Activated naive CD8-positive, alpha-beta T cell treated with anti-CD3 and anti-CD28 coated beads, Interleukin-2, amount 50 U/mL, for 24 hours (primary cell): ENCODE results near the gene ADAMTS16.

ENCODE experiments used
- ATAC-seq: fragments of 150-1000 bp; cut with Tn5 transposase; one replicate; pipeline ENCODE4 v1.10.0; 2021
- DNase-seq: peaks from one replicate; pipeline ENCODE4 v3.0.0; 2021
- H3K27ac Mint-ChIP-seq: one replicate; pipeline ENCODE4 v1.8.0; 2021; ENCODE audit warnings: mild to moderate bottlenecking, mixed read lengths
- H3K27me3 Mint-ChIP-seq: one replicate; pipeline ENCODE4 v1.8.0; 2021; ENCODE audit warnings: mixed read lengths
- H3K36me3 Mint-ChIP-seq: one replicate; pipeline ENCODE4 v1.8.0; 2021; ENCODE audit warnings: low read depth, mixed read lengths
- H3K4me1 Mint-ChIP-seq: one replicate; pipeline ENCODE4 v1.8.0; 2021; ENCODE audit warnings: mixed read lengths
- H3K4me3 Mint-ChIP-seq: one replicate; pipeline ENCODE4 v1.8.0; 2021; ENCODE audit warnings: mild to moderate bottlenecking, moderate library complexity, mixed read lengths
- H3K9me3 Mint-ChIP-seq: one replicate; pipeline ENCODE4 v1.8.0; 2021; ENCODE audit warnings: mixed read lengths

Gene ADAMTS16

DNA sequence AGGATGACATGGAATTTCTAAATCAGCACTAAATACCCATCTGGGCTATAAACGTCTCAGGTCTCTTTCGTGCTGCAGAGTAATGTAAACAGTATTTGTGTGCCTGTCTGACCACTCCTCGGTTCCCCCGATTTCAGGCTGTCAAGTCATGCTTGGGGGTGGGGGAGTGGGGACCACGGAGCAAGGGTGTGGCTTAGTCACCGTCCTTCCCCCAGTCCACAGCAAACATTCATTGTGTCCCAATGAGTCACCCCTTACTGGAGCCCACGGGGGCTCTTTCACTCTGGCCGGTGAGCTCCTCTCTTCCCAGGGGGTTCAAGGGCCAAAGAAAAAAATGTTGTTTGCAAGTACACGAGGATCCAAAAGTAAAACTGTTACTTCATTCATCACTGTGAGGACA, 210.0 kb downstream of the ADAMTS16 start:
- DNase-seq (no peak), ATAC-seq (no peak)
- no peak overlapping the region for H3K27ac Mint-ChIP-seq
- H3K36me3 Mint-ChIP-seq: no peaks in the 10 kb centered on the region
- no peak overlapping the region for H3K4me3 Mint-ChIP-seq
- H3K27me3 Mint-ChIP-seq: peaks cover 2% of the 10 kb centered on the region
- H3K4me1 Mint-ChIP-seq: no peaks in the 10 kb centered on the region
- H3K9me3 Mint-ChIP-seq: no peaks in the 10 kb centered on the region

DNA sequence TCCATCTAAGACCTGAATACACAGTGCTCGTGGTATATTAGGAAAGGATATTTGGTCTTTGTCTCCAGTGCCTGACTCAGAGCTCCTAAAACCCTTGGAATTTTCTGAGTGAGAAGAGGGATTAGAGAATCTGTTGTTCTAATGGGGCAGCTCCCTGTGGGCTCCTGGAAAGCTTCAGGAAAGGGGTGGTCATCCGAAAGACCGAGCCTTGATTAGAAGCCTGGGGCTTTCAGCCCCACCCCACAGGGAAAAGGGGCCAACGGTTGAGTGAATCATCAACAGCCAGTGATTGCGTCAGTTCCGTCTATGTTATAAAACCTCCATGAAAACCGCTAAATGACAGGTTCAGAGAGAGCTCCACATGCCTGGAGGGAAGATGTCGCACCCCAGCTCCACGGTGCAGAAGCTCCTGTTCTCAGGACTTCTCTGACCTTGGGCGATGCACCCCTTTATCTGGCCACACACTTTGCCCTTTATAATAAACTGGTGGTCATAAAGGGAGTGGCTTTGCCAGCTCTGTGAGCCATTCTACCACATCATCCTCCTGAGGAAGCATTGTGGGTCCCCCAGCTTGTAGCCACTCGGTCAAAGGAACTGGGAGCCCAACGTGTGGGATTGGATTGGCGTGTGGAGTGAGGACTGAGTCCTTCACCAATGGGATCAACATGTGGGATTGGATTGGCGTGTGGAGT, 211.3 kb downstream of the ADAMTS16 start:
- H3K9me3 Mint-ChIP-seq: no peaks in the 10 kb centered on the region
- H3K4me3 Mint-ChIP-seq: no peak overlapping the region
- H3K27ac Mint-ChIP-seq: no peak overlapping the region
- H3K4me1 Mint-ChIP-seq: no peaks in the 10 kb centered on the region
- H3K36me3 Mint-ChIP-seq: no peaks in the 10 kb centered on the region
- no peak for ATAC-seq
- peaks cover 2% of the 10 kb centered on the region for H3K27me3 Mint-ChIP-seq
- DNase-seq: no peak

DNA sequence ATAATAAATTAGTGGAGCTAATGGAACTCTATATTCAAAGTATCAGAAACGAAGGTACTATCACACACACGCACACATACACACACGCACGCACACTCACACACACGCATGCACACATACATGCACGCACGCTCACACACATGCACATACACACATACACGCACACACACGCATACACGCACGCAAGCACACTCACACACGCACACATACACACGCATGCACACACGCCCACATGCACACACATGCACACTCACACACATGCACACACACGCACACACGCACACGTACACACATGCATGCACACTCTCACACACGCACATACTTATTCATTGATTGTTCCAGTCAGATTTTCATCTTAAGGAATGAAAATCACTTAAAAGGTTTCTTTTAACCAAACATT, 212.5 kb downstream of the ADAMTS16 start:
- Mint-ChIP-seq H3K4me3 (no peak overlapping the region), H3K27me3 (peaks cover 2% of the 10 kb centered on the region), H3K9me3 (no peaks in the 10 kb centered on the region), H3K27ac (no peak overlapping the region), H3K4me1 (no peaks in the 10 kb centered on the region), H3K36me3 (no peaks in the 10 kb centered on the region)
- ATAC-seq (no peak), DNase-seq (no peak)

DNA sequence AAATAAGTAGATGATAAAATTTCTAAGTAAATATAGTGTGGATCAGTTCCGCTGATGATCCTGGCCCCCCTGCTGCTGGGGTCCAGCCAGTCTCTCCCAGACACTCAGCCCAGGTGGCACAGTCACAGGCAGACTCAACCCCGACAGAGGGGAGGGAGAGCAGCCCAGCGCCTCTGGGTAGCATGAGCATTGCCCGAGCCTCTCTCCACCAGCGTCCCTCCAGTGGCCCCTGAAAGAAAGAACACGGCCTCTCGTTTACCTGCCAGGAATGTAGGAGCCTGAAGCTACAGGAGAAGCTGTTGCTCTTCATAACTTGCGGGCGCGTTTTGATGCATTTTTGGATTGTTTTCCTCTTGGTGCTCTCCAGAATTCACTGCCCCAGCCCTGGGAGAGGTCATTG, 213.6 kb downstream of the ADAMTS16 start:
- Mint-ChIP-seq H3K9me3 (no peaks in the 10 kb centered on the region), H3K4me3 (no peak overlapping the region), H3K27me3 (no peaks in the 10 kb centered on the region), H3K4me1 (no peaks in the 10 kb centered on the region), H3K36me3 (no peaks in the 10 kb centered on the region), H3K27ac (no peak overlapping the region)
- ATAC-seq (no peak), DNase-seq (no peak)

DNA sequence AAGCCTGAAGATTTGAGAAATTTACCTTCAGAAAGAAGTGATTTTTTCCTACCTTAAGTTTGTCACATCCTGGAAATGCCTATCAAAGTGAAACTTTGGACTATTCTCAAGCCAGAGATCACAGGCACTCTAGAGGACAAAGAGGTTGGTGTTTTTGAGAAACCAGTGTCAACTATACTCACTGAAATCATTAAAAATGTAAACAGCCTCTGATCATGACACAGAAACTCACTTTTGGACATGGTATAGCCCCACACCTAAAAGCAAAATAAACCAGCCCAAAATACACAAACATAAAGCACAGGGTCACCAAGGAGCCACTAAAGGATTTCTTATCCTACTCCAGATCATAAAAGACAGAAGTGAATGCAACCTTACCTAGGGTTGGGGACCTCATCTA, 216.6 kb downstream of the ADAMTS16 start:
- no peaks in the 10 kb centered on the region for H3K27me3 Mint-ChIP-seq
- H3K27ac Mint-ChIP-seq: no peak overlapping the region
- ATAC-seq (no peak), DNase-seq (no peak)
- no peaks in the 10 kb centered on the region for H3K4me1 Mint-ChIP-seq
- no peaks in the 10 kb centered on the region for H3K9me3 Mint-ChIP-seq
- H3K4me3 Mint-ChIP-seq: no peak overlapping the region
- no peaks in the 10 kb centered on the region for H3K36me3 Mint-ChIP-seq

DNA sequence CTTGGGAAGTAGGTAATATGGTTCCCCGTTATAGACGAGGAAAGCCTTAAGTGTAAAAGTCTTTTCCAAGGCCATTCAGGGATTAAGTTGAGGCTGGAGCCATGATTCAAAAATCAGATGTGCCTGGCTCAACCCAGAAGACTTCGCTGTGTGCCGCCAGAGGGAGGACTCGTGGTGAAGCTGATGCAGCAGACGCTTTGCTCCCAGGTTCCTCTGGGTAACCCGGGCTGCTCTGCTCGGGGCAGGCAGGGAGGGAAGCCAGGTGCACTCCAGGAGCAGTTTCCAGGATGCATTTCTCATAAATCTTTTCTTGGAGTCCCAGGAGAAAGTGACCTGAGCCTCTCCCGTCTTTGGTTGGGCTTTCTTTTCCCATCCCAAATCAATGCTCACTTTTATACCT, 219.5 kb downstream of the ADAMTS16 start:
- H3K4me3 Mint-ChIP-seq: no peak overlapping the region
- no peak overlapping the region for H3K27ac Mint-ChIP-seq
- H3K27me3 Mint-ChIP-seq: no peaks in the 10 kb centered on the region
- no peaks in the 10 kb centered on the region for H3K4me1 Mint-ChIP-seq
- no peaks in the 10 kb centered on the region for H3K9me3 Mint-ChIP-seq
- no peak for DNase-seq
- H3K36me3 Mint-ChIP-seq: no peaks in the 10 kb centered on the region
- ATAC-seq: no peak

DNA sequence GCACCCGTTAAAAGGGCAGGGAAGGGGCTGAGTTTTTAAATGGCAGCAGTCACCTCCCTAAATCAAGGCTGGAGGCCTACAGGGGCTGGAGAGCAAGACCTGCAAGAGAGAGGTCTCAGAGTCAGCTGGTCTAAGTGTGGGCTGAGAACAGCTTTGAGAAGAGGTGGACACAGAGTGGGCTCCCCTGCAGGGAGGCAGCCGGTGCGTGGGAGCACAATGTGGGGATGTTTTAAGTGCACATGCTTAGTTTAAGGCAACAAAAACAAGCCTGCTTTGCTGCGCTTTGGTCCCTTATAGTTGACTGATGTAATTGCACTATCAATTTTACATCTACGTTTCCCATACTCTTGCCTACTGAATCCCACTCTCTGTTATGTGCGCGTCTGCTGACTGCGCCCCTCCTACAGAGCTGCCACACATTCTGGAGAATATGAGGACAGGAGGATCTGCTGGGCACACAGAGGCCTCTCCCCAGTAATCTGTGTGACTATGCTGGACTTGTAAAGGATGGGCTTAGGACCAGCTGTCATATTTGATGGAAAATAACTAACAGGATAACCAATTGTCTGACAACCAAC, 220.3 kb downstream of the ADAMTS16 start:
- no peaks in the 10 kb centered on the region for H3K36me3 Mint-ChIP-seq
- no peak overlapping the region for H3K27ac Mint-ChIP-seq
- no peaks in the 10 kb centered on the region for H3K27me3 Mint-ChIP-seq
- no peak overlapping the region for H3K4me3 Mint-ChIP-seq
- H3K4me1 Mint-ChIP-seq: no peaks in the 10 kb centered on the region
- H3K9me3 Mint-ChIP-seq: no peaks in the 10 kb centered on the region
- DNase-seq (no peak), ATAC-seq (no peak)

DNA sequence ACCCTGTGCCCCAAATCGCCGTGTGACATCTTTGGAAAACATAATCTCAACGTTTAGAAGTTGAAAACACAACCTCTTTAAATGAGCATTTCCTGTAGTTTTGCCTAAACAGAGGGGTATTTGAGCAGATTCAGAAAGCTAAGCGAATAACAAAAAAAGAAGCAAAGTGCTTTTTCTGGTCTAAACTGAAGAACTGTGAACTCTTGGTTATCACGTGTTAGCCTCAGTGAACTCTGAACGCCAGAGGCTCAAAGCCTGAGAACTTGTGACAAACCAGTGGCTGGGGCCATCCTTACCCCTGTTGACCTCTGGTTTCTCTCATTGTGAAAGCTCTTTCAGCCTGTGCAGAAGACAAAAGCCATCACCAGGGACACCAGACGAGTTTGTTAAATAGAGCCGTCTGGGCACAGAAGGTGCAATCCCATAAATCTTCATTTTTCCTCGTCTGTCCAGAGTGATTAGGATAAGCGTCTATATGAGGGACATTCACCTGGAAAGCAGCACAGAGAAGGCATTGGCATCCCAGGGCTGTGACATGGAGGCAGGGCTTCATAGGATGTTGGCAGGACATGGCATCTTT, 220.9 kb downstream of the ADAMTS16 start:
- no peaks in the 10 kb centered on the region for H3K9me3 Mint-ChIP-seq
- H3K27ac Mint-ChIP-seq: no peak overlapping the region
- H3K27me3 Mint-ChIP-seq: no peaks in the 10 kb centered on the region
- no peaks in the 10 kb centered on the region for H3K36me3 Mint-ChIP-seq
- H3K4me1 Mint-ChIP-seq: no peaks in the 10 kb centered on the region
- ATAC-seq: no peak
- H3K4me3 Mint-ChIP-seq: no peak overlapping the region
- DNase-seq: no peak

DNA sequence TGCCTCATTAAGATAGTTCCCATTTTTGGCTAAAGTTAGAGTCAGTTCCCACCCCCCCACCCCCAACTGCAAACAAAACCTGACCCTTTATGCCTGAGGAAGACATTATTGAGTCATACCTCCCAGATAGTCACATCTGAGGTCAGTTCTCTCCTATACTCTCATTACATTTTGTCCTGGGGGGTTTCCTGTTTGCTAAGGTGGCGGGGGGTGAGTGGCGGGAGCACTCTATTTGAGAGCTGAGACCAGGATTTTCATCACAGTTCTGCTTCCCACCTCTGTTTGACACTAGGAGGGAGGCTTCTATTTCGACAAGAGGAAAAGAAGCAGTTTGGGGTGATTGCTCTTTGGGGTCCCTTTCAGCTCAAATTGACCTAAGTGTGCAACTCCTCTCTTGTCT, 222.9 kb downstream of the ADAMTS16 start:
- H3K4me3 Mint-ChIP-seq: no peak overlapping the region
- no peak overlapping the region for H3K27ac Mint-ChIP-seq
- DNase-seq (no peak), ATAC-seq (no peak)
- no peaks in the 10 kb centered on the region for H3K9me3 Mint-ChIP-seq
- H3K4me1 Mint-ChIP-seq: no peaks in the 10 kb centered on the region
- H3K27me3 Mint-ChIP-seq: no peaks in the 10 kb centered on the region
- H3K36me3 Mint-ChIP-seq: no peaks in the 10 kb centered on the region

DNA sequence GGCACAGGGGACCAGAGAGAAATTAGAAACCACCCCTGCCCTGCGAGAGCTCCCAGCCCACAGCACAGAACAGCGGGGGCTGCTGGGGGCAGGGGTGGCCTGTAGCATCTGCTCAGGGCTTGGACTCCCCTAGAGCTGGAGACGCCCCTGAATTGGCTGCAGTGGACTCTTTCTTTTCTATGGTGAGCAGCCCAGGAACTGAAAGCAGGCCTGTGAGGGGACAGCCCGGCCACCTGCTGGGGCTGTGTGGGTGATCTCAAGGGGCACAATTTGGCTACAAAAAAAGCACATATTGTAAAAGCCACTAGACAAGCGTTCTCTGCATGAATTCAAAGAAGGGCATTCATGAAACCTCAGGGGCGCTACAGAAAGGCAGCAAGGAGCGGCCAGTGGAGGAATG, 224.8 kb downstream of the ADAMTS16 start:
- Mint-ChIP-seq H3K27me3 (no peaks in the 10 kb centered on the region), H3K4me3 (no peak overlapping the region), H3K4me1 (no peaks in the 10 kb centered on the region), H3K9me3 (no peaks in the 10 kb centered on the region), H3K36me3 (no peaks in the 10 kb centered on the region), H3K27ac (no peak overlapping the region)
- no peak for DNase-seq
- no peak for ATAC-seq

DNA sequence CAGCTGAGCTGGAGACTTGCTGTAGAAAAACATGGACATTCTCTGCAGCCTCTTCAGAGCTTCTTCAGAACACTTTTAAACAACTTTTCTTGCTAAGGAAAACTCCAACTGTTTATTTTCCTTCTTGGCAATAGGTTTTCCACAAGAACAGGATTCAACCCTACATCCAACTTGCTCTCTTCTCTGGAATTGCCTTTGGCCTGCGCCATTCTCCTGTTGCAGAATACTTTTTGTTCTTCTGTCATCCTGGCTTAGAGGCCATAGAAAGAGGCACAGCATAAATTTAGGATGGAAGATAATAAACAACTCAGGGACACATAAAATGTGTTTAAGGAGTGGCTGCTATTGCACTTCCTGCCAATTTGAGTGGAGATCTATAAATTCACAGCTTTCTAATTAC, 227.6 kb downstream of the ADAMTS16 start:
- no peaks in the 10 kb centered on the region for H3K9me3 Mint-ChIP-seq
- H3K36me3 Mint-ChIP-seq: no peaks in the 10 kb centered on the region
- ATAC-seq: no peak

DNA sequence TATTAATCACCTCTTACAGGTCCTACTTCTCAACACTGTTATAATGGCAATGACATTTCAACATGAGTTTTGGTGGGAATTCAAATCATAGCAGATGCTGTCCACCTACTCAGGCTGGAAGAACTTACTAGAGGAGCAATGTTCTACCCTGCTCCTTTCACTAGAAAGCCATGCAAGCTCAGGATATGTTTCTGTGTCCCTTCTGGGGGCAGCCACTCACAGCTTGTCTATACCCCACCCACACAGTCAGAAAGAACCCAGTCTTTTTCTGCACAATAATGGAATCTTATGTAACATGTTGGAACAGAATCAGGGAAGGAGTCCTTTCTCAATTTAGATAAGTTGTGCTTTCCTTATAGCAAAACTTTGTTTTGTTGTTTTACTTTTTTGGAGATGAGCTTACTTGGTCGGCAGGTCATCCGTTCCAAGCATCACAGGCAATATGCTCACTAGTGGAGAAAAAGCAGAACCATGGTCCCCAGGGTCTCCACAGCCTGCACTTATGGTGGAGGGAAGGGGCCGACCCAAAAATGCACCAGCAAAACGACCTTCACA, 229.0 kb downstream of the ADAMTS16 start:
- H3K36me3 Mint-ChIP-seq: no peaks in the 10 kb centered on the region
- H3K27me3 Mint-ChIP-seq: no peaks in the 10 kb centered on the region
- no peak overlapping the region for H3K27ac Mint-ChIP-seq
- ATAC-seq (no peak), DNase-seq (no peak)
- no peaks in the 10 kb centered on the region for H3K4me1 Mint-ChIP-seq
- no peaks in the 10 kb centered on the region for H3K9me3 Mint-ChIP-seq
- no peak overlapping the region for H3K4me3 Mint-ChIP-seq

More for the DNA sequence above, 227.6 kb downstream of the ADAMTS16 start:
- H3K4me3 Mint-ChIP-seq: no peak overlapping the region
- no peaks in the 10 kb centered on the region for H3K4me1 Mint-ChIP-seq
- no peaks in the 10 kb centered on the region for H3K27me3 Mint-ChIP-seq
- no peak overlapping the region for H3K27ac Mint-ChIP-seq
- no peak for DNase-seq
